HepG2 (cell line): ENCODE data around the gene IWS1. TPM values are rescaled to one million over a fixed set of nuclear protein-coding genes. Genes with fewer than 3 reads are reported as not detected.

Experiments used
- ATF4 ChIP-seq, 2 experiments: fragments of 450-650 bp in 1 of 2; sonication (generic) in 1 of 2; formaldehyde crosslinking; IDR thresholded peaks; 2 replicates each; pipeline versions ENCODE4 v1.5.0 to v1.8.0; 2020 to 2022; ENCODE audit warnings: mild to moderate bottlenecking in 1 of 2, missing genetic modification reagents in 1 of 2
- ELF3 ChIP-seq: IDR thresholded peaks from 2 replicates; pipeline ENCODE4 v1.6.1; 2016; ENCODE audit warnings: missing genetic modification reagents, missing compliant biosample characterization
- JUN ChIP-seq: sonication (generic); formaldehyde crosslinking; IDR thresholded peaks from 2 replicates; pipeline ENCODE4 v1.4.0; 2020; ENCODE audit warnings: mild to moderate bottlenecking, missing genetic modification reagents
- KDM2A ChIP-seq: sonication (generic); formaldehyde crosslinking; IDR thresholded peaks from 2 replicates; pipeline ENCODE4 v1.4.0; 2020; ENCODE audit warnings: low read depth, missing genetic modification reagents, borderline replicate concordance
- MYC ChIP-seq: sonication (generic); formaldehyde crosslinking; IDR thresholded peaks from 2 replicates; pipeline ENCODE4 v1.9.0; 2021; ENCODE audit warnings: missing genetic modification reagents, borderline replicate concordance
- NR2F1 ChIP-seq, 2 experiments: fragments of 450-650 bp in 1 of 2; formaldehyde crosslinking in 1 of 2; IDR thresholded peaks; 2 replicates each; pipeline versions ENCODE4 v1.5.0 to v1.6.1; 2016 to 2020; ENCODE audit warnings: mild to moderate bottlenecking in 1 of 2, missing compliant biosample characterization in 1 of 2, missing genetic modification reagents in 1 of 2, moderate library complexity in 1 of 2
- POLR2G ChIP-seq: fragments of 200-400 bp; formaldehyde crosslinking; IDR thresholded peaks from 2 replicates; pipeline ENCODE4 v1.6.1; 2018; ENCODE audit warnings: mild to moderate bottlenecking, low read depth, low read length, moderate library complexity
- PRDM4 ChIP-seq: sonication (generic); formaldehyde crosslinking; IDR thresholded peaks from 2 replicates; pipeline ENCODE4 v1.9.0; 2021; ENCODE audit warnings: missing genetic modification reagents, borderline replicate concordance
- SNAPC2 ChIP-seq: sonication (generic); formaldehyde crosslinking; IDR thresholded peaks from 2 replicates; pipeline ENCODE4 v1.8.1; 2022; ENCODE audit warnings: mild to moderate bottlenecking, missing genetic modification reagents
- THAP11 ChIP-seq: IDR thresholded peaks from 2 replicates; pipeline ENCODE4 v1.6.1; 2016; ENCODE audit warnings: missing biosample characterization, missing genetic modification reagents
- ZFP37 ChIP-seq: sonication (generic); formaldehyde crosslinking; IDR thresholded peaks from 2 replicates; pipeline ENCODE4 v1.4.0; 2020; ENCODE audit warnings: missing genetic modification reagents, borderline replicate concordance
- ZNF333 ChIP-seq: sonication (generic); formaldehyde crosslinking; IDR thresholded peaks from 2 replicates; pipeline ENCODE4 v1.4.0; 2020; ENCODE audit warnings: mild to moderate bottlenecking, missing genetic modification reagents, borderline replicate concordance
- ZNF362 ChIP-seq: sonication (generic); formaldehyde crosslinking; IDR thresholded peaks from 2 replicates; pipeline ENCODE4 v1.4.0; 2020; ENCODE audit warnings: missing genetic modification reagents, mild to moderate bottlenecking, borderline replicate concordance
- ZNF432 ChIP-seq: sonication (generic); formaldehyde crosslinking; IDR thresholded peaks from 2 replicates; pipeline ENCODE4 v1.5.0; 2020; ENCODE audit warnings: missing genetic modification reagents, mild to moderate bottlenecking, borderline replicate concordance
- ZNF468 ChIP-seq: sonication (generic); formaldehyde crosslinking; IDR thresholded peaks from 2 replicates; pipeline ENCODE4 v1.8.0; 2022; ENCODE audit warnings: mild to moderate bottlenecking, moderate library complexity, missing genetic modification reagents
- ZNF749 ChIP-seq: sonication (generic); formaldehyde crosslinking; IDR thresholded peaks from 2 replicates; pipeline ENCODE4 v1.8.0; 2022; ENCODE audit warnings: mild to moderate bottlenecking, missing genetic modification reagents, moderate library complexity, borderline replicate concordance
- ZNF784 ChIP-seq: sonication (generic); formaldehyde crosslinking; IDR thresholded peaks from 2 replicates; pipeline ENCODE4 v1.5.1; 2020; ENCODE audit warnings: missing genetic modification reagents, mild to moderate bottlenecking, borderline replicate concordance
- ZNF792 ChIP-seq: IDR thresholded peaks from 2 replicates; pipeline ENCODE4 v1.6.1; 2016
- polyA plus RNA-seq, 8 experiments: library from polyadenylated mRNA; depleted of rRNA in 3 of 8; stranded (reverse) in 7 of 8; unstranded in 1 of 8; fragments of >200 nt; fragmentation: Illumina TruSeq in 4 of 8; extraction: Trizol in 4 of 8; gene quantifications; 2 replicates each; pipeline versions ENCODE4 v1.2.1 to v1.2.3, GENCODE V29; 2011 to 2016; ENCODE audit warnings: low read depth in 4 of 8, missing spikeins in 1 of 8, mixed read lengths in 1 of 8; ENCODE audit not compliant: insufficient read depth in 1 of 8
- total RNA-seq, 5 experiments: library from RNA; depleted of rRNA; stranded (reverse); fragments of >200 nt; fragmentation: Illumina TruSeq; extraction: Trizol; gene quantifications; 2 replicates each; pipeline ENCODE4 v1.2.3, GENCODE V29; 2016; ENCODE audit warnings: low read depth in 1 of 5
- TF ChIP-seq, protein P1 (sequence below): sonication (generic); formaldehyde crosslinking; IDR thresholded peaks from 2 replicates; pipeline ENCODE4 v1.5.0; 2020; ENCODE audit warnings: mild to moderate bottlenecking, missing genetic modification reagents
- TF ChIP-seq, protein P2 (sequence below): IDR thresholded peaks from 2 replicates; pipeline ENCODE4 v1.6.1; 2016; ENCODE audit warnings: missing genetic modification reagents, missing compliant biosample characterization

The IWS1 gene
- total and polyA plus RNA-seq, 2 of the 13 experiments (the other 11 are each of a cell fraction or from before 2014, with no cell fraction given): 28.9 to 62.3 TPM

DNA sequence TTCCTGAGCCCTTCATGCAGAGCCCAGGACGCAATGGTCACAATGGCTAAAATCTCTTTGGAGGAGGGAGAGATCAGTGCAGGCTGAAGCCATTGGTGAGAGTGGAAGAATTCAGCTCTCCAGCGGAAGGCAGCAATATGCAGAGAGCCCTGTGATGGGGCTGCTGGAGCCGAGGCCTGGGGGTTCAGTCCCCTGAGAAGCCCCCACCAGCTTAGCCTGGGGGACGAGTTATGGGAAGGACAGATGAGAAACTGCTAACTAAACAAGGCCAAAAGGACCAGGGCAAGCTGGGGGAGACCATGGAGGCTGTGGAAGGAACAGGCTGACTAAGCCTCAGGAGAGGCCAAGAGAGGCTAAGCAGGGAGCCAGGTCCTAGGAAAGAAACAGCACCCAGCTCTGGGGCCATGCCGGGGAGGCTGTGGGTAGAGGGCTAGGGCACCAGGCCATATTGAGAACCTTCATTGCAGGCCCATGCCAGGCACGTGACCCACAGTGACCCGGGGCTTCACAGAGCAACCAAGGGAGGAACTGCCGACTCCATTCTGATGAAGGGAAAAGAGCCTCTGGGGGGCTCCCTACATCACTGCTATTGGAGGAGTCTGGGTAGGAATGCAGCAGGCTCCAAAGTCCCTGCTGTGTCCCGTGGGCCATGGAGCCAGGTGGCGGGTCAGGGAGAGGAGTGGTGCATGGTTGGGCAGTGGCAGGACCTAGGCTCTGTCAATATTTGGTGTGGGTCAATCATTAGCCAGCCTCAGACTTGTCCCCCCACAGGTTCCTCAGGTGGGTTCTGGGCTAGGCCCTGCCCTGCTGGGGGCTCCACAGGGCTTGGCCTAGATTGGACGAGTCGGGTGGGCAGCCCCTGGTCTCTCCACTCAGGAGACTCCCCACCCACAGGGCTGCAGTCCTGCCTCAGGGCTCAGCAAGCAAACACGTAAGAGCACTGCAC is 88.2 kb downstream of the IWS1 start (continued):
- TF ChIP-seq PRDM4 (CRISPR knock-in tag) (no peak), ZNF749 (CRISPR knock-in tag) (no peak; the same call in 1 of the 2 replicates), ZNF432 (CRISPR knock-in tag) (no peak), THAP11 (CRISPR knock-in tag) (peak; percentile 80), MYC (CRISPR knock-in tag) (peak; percentile 91), ZNF792 (peak; percentile 95), KDM2A (CRISPR knock-in tag) (peak; percentile 79; the same call in 1 of the 2 replicates), ZNF468 (no peak), ZNF362 (peak; percentile 78), NR2F1 (CRISPR knock-in tag; IDR thresholded peaks at IDR 0.05) (peak; percentile 24 to 83; a peak in 3 of 4 replicates), ATF4 (CRISPR knock-in tag; IDR thresholded peaks at IDR 0.05) (peak in 1 of 2 experiments; percentile 47; a peak in 2 of 4 replicates), ZFP37 (peak; percentile 10), SNAPC2 (peak; percentile 79; the same call in 1 of the 2 replicates), JUN (CRISPR knock-in tag) (peak; percentile 60; the same call in 1 of the 2 replicates), POLR2G (peak; percentile 84), ZNF784 (CRISPR knock-in tag) (peak; percentile 90; the same call in 1 of the 2 replicates), ZNF333 (CRISPR knock-in tag) (no peak), ELF3 (CRISPR knock-in tag) (peak; percentile 71)
- TF ChIP-seq, protein P1, sequence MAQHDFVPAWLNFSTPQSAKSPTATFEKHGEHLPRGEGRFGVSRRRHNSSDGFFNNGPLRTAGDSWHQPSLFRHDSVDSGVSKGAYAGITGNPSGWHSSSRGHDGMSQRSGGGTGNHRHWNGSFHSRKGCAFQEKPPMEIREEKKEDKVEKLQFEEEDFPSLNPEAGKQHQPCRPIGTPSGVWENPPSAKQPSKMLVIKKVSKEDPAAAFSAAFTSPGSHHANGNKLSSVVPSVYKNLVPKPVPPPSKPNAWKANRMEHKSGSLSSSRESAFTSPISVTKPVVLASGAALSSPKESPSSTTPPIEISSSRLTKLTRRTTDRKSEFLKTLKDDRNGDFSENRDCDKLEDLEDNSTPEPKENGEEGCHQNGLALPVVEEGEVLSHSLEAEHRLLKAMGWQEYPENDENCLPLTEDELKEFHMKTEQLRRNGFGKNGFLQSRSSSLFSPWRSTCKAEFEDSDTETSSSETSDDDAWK (CRISPR knock-in tag): no peak
- TF ChIP-seq, protein P2, sequence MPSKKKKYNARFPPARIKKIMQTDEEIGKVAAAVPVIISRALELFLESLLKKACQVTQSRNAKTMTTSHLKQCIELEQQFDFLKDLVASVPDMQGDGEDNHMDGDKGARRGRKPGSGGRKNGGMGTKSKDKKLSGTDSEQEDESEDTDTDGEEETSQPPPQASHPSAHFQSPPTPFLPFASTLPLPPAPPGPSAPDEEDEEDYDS (CRISPR knock-in tag): peak; percentile 83
